GM12865 (cell line): Measurements from ENCODE around the gene ZNF609.

Experiments used
- DNase-seq: peaks from one replicate; pipeline ENCODE4 v3.0.0; 2010; ENCODE audit warnings: low read depth
- H3K4me3 ChIP-seq: 2 replicates; pipeline ENCODE4 v1.5.1; 2011; ENCODE audit warnings: mild to moderate bottlenecking, low read depth, low read length, control low read depth
- TF ChIP-seq, protein P1 (sequence below): IDR thresholded peaks from 2 replicates; pipeline ENCODE4 v1.5.1; 2011; ENCODE audit warnings: low read length, control low read depth, low read depth, inconsistent platforms; ENCODE audit not compliant: insufficient read depth; ENCODE audit errors: missing control alignments

ZNF609 gene

DNA sequence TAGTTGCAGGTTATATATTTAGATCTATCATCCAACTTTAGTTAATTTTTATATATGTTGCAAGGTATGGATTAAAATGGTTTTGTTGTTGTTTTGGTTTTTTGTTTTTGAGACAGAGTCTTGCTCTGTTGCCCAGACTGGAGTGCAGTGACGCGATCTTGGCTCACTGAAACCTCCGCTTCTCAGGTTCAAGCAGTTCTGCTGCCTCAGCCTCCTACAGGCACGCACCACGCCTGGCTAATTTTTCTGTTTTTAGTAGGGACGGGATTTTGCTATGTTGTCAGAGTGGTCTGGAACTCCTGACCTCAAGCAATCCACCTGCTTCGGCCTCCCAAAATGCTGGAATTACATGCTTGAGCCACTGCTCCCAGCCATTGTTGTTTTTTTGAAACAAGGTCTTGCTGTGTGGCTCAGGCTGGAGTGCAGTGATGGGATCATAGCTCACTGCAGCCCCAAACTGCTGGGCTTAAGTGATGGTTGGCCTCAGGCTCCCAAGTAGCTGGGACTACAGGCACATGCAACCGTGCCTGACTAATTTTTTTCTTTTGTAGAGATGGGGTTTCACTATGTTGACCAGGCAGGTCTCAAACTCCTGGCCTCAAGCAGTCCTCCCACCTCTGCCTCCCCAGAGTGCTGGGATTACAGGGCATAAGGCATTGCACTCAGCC, 92.0 kb downstream of the ZNF609 start:
- peak; percentile 40 for DNase-seq
- peak overlapping the region; percentile 7; the same call in 1 of the 2 replicates for H3K4me3 ChIP-seq
- TF ChIP-seq, protein P1, sequence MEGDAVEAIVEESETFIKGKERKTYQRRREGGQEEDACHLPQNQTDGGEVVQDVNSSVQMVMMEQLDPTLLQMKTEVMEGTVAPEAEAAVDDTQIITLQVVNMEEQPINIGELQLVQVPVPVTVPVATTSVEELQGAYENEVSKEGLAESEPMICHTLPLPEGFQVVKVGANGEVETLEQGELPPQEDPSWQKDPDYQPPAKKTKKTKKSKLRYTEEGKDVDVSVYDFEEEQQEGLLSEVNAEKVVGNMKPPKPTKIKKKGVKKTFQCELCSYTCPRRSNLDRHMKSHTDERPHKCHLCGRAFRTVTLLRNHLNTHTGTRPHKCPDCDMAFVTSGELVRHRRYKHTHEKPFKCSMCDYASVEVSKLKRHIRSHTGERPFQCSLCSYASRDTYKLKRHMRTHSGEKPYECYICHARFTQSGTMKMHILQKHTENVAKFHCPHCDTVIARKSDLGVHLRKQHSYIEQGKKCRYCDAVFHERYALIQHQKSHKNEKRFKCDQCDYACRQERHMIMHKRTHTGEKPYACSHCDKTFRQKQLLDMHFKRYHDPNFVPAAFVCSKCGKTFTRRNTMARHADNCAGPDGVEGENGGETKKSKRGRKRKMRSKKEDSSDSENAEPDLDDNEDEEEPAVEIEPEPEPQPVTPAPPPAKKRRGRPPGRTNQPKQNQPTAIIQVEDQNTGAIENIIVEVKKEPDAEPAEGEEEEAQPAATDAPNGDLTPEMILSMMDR = no peak

DNA sequence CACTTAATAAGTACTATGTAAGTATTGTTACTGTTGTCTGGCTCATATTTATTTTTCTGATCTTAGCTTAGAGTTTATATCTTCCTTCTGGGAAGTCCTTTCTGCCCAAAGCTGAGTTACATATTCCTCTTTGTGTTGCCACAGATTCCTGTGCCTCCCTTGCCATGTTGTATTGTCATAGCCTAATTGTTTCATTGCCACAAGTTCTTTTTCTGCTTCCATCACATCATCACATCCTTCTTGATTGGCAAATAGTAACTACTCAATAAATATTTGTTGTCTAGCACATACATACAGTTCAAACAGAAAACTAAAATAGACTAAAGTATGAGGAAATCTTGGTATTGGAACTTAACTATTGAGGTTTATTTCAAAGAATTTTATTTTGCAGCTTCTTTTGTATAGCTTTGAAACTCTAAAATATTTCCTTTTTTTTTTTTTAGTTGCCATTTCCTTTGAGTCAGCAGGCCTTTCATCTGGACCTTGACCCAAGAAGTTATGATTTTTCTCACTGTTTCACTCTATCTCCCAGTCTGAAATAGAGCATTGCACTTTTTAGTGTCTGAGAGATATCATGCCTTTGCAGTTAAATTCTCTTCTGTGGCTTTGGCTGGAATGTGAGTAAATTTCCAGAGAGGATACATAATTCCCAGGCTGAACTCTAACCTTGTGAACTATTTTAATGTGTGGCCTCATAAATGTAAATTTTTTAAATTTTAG, 98.2 kb downstream of the ZNF609 start:
- DNase-seq = no peak
- H3K4me3 ChIP-seq = no peak overlapping the region
- TF ChIP-seq, protein P1 = no peak

GRCh38 chr15:64559243-64559642, 98.9 kb downstream of the ZNF609 start:
- TF ChIP-seq, protein P1 = no peak
- DNase-seq = no peak
- H3K4me3 ChIP-seq = no peak overlapping the region

GRCh38 chr15:64560501-64560900, 100.1 kb downstream of the ZNF609 start:
- TF ChIP-seq, protein P1 = no peak
- H3K4me3 ChIP-seq = no peak overlapping the region
- no peak for DNase-seq

DNA sequence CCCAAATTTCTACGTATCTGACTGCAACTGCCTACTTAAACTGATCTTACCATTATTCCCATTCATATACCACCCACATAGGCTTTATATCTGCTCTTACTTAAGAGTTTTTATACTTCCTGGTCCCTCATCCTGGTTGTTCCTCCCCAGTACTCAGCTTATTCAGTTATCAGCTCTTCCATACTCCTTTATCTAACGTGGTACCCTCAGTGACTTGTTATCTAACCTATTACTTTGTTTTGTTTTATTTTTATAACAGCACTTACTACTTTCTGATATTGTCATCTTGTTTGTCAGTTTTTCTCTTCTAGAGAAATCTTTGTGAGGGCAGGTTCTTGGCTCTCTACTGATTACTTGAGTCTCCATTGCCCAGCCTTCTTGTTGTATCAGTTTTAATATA, 100.6 kb downstream of the ZNF609 start:
- DNase-seq = no peak
- no peak overlapping the region for H3K4me3 ChIP-seq
- TF ChIP-seq, protein P1 = no peak

DNA sequence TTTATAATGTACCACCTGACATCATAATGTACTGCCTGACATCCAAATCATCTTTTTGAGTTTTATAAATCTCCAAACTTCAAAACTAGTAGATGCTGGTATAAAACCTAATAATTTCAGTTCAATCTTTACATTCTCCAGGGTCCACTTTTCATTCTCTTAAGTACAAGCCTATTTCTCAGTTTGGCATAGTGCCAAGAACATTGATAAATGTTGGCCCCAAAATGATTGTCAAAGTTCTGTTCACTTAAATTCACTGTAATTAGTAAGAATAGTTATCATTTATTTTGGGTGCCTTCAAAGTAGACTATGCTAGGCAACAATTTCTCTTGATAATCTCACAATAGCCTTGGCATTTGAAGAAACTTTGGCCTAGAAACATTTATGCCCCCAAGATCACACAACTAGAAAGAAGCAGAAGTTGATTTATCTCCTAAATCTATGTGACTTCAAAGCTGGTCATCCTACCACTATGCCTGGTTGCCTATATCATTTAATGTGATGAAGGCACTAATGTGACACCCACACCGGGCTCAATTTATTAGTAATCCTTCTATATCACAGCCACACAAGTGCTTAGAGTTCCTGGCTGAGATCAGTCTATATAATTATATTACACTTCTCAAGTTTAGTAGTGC, 101.7 kb downstream of the ZNF609 start:
- TF ChIP-seq, protein P1 = no peak
- no peak for DNase-seq
- H3K4me3 ChIP-seq = no peak overlapping the region
